ENCODE results near the gene KAT2A.
"Not testable (repeated sequence)": the region's sequence is repeated elsewhere in the genome, so short reads cannot be mapped to it uniquely, and the experiment has no call there.

Gene KAT2A

DNA sequence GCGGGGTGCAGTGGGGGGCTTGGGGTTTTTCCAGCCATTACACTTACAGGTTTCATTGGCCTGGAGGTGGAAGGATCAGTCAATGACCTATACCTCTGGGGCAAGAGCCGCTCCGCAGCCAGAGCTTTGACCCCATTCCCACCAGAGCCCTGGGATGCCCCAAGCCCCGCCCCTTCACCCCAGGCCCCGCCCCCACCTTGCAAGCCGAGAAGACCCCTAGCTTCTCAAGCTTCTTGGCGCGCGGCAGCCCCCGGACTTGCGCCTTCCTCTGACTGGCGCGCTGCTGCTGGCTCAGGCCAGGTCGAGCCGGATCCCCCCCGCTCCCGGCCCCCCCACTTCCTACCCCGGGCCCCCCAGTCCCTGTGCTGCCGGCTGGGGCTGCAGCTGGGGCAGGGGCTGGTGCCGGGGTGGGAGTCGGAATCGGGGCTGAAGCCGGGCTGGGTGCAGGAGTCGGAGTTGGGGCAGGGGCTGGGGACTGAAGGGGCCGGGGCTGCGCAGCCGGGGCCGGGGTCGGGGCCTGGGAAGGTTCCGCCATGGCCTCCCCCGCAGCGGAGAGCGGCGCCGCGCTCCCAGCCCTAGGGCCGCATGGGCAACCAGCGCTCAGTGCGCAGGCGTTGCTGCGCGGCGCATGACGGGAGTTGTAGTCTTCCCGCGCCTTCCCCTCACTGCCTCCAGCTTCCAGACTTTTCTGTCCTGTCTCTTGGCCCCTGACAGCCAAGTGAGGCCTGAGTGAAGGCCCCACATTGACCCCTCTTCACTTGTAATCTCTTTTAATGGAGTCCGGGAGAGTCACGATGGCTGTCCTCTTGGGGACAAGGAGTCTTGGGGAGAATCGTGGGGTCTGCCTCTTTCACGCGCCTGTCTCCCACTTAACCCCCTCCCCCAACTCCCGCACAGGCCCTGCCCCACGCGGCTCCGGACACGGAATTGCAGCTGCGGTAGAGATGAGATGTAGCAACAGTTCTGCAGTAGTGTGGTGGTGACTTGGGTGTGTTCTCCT lies at the start of gene KAT2A:
KAT2A (minus strand) TSS at position 598 of the 1,000 bp plus-strand sequence; CDS start at position 535, 63 bp downstream.
- peak; percentile 82 for DNase-seq

DNA sequence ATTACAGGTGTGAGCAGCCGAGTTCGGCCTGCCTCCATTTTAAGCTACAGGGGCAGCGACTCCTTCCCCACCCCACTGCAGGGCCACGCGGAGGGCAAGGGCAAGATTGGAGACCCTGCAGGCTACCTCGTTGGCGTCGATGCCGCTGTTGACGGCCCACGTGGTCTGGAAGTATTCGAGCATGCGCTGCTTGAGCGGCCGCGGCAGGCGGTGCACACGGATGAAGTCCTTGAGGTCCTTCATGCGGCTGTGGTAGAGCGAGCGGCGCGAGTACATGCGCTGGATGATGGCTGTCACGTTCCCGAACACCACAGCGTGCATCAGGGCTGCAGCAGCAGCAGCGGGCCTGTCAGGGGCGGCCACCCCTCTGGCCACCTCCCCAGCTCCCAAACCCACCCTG lies 48.2 kb upstream of the KAT2A start:
- DNase-seq = no peak

DNA sequence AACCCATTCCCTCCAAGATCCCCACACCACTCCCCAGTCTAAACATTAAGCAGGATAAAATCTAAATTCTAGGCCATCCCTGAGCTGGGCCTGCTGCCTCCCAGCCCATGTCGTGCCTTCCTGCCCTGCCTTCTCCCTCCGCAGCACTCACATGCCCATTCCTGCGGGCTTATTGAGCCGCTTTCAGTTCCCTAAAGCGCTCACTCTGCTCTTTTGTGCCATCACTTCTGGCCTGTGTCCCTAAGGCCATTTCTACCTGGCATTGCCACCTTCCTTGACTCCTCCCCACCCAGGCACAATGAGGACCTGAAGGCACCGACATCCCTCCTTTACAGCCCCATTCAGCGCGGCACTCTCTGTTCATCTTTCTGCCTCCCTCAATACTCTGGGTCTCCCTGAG lies 46.6 kb upstream of the KAT2A start:
- DNase-seq = no peak

DNA sequence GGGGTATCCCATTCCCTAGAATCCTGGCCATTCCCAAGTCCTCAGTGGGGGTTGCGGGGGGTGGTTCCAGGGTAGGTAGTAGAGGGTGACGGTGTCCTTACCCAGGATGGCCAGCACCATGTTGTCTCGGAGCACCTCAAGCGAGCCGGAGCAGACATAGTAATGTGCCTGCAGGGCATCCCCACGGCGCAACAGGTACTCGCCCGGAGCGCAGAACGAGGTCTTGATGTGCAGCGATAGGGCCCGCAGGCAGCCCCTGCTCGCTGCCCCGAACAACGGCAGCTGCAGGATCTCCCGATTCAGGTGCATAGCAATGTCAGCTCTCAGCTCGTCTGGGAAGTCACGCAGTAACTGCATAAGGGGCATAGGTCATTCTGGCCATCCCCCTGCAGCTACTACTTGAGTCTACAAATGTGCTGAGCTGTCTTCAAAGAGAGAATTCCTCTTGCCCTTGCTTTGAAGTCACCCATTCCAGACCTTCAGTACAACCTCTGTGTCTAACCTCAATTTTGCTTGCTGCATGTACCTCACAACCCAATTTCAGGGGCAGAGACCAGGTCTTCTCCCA lies 45.1 kb upstream of the KAT2A start:
- DNase-seq = no peak

DNA sequence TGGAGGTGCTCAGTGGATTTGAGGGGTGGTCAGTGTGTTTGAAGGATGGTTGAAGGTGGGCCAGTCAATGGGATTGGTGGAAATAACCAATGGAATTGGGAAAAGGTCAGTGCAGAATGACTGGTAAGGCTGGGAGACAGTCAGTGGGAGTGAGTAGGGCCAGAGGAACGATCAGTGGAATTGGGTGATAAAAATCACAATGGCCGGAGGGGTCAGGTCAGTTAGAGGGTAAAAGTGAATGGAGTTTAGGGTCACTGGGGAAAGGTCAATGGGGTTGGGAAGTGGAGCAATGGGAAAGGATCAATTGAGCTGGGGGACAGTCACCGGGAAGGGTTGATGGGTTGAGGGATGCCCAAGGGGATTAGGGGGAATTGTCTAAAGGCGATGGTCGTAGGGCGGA lies 44.6 kb upstream of the KAT2A start:
- DNase-seq = no peak

DNA sequence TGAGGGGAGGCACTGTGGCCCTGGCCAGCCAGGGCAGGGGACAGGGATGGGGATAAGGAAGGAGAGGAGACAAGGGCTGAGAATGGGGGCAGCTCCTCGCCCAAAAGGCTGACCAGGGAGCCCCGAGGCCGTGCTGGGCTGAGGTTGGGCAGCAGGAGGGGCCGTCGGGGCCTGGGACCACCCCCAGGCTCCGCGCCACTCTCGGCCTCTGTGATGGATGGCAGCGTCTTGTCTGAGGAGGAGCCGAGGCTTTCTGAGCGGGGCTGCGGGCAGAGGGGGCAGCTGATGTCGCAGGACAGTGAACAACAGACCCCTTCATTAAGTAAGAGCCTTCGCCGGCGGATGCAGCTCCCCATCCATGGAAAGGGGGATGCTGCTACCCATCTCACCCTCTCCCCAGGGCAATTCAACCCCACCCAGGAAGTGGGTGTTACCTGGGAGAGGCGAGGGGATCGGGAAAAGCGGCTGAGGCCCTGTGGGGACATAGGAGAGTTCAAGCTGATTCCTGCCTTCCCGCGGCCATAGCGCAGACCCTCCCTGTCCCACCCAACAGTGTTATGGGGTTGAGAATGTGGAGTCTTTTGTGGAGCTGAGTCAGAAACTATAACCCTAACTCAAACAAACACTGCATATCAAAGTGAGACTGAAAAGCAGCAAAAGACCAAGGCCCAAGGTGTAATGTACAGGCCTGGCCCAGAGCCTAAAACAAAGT lies 42.7 kb upstream of the KAT2A start:
- no peak for DNase-seq

DNA sequence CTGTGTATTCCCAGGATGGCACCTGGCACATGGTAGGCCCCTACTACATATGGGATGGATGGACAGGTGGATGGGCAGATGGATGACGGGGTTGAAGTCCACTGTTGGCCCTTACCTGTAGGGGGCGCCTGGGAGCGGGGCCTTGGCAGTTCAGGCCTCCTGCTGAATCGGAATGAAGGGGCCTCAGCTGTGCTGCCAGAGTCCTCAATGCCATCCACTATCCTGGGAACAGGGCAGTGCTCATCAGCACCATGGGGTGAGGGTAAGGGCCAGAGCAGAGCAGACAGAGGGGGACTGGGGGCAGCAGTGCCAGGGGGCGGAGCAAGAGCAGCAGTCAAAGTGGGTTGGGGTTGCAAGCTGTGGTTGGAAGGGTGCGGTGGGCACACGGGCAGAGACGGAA lies 41.9 kb upstream of the KAT2A start:
- peak; percentile 67 for DNase-seq

DNA sequence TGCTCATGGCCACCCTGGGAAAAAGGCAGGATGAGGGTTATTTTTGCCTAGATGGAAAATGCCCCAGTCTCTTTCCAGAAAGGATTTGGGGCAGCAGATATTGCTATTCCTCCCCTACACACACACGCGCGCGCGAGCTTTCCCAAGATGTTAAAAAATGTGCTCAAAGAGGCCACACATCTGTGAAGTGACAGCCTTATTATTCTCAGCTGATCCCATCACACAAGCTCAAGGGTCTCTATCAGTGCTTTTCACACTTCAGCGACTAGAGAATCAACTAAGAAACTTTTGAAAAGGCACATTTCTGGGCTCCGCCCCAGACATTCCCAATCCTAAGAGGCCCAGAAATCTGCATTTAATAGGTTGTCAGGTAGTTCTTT lies 39.4 kb upstream of the KAT2A start:
- no peak for DNase-seq

DNA sequence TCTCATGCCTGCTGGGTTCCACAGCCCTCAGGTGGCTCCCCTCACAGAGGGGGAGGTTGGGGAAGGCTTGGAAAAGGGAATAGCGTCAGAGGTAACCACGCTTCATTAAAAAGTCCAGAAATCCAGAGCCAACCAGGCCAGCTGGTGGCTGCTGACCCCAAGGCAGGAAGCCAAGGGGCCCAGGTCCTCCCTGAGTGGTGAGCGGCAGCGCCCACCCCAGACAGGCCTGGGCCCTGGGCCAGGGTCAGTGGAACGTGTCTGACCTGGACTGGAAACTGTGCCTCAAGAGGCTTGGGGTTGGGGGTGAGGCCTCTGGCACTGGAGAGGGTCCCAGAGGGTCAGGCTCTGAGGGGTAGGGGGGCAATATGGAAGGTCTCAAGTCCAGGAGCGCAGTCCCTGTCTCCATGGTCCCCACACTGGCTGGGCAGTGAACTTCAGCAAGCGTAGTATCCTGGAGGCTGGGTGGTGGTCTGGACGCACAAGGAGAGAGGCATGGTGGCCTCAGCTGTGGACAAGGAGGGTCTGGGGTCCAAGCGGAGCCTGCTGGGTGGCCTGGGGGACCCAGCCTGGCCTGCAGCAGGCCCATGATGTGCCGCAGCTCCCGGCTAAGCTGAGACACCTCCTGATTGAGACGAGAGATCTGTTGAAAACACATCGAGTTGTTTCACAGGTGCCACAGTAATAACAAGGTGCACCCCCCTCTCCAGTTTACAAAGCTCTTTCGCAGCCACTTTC lies 38.8 kb upstream of the KAT2A start:
- no peak for DNase-seq

DNA sequence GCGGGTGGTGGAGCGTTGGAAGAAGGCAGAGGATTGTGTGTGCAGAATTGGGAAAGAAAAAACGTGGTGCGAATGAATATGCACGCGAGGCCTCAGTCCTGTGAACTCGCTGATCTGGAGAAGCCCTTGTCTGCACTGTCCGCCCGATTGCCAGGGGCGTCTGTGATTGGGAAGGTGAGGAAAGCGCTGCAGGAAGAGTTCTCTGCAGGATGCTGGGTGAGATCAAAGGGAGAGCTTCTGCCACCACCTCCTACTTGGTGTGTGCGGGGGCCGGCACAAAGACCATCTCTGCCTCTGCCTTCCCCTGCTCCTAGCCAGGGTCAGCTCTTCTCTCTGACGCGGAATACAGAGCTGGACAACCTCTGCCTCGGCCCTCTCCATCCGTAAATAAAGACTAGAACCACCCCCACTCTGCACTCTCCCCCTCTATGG lies 34.5 kb upstream of the KAT2A start:
- no peak for DNase-seq

DNA sequence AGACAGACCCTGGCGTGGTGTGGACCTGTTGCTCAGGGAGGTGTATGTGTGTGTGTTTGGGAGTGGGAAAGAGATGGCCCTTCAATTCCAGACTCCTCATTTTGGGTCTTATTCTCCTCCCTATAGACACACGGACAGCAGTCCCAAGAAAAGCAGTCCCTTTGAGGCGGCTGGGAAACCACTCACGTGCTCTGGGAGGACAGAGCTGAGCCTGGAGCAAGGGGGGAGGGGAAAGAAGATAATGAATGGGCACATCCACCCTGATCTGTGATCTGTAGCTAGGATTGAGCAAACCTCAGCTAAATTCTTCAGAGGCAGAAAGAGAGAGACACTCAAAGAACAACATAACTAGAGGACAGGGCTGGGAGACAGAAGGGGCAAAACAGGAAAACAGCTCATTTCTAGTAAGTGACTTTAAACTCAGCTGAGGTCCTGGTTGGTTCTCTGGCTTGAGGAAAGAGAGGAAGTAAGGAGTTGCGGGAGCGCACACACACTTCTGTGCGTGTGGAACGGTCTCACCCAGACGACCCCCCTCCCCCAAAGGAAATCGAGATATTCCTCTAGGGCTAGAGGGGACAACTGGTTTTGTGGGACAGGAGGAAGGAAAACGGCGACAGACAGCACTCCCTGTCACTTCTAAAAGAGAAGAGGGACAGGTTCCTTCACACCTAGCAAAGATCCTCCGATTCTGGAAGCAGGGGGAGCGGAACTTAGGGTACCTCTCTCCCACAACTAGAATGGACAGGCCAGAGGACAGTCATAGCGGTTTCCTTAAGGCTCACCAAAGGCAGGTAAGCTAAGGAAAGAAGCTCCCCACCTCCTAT lies 33.0 kb upstream of the KAT2A start:
- DNase-seq = no peak

DNA sequence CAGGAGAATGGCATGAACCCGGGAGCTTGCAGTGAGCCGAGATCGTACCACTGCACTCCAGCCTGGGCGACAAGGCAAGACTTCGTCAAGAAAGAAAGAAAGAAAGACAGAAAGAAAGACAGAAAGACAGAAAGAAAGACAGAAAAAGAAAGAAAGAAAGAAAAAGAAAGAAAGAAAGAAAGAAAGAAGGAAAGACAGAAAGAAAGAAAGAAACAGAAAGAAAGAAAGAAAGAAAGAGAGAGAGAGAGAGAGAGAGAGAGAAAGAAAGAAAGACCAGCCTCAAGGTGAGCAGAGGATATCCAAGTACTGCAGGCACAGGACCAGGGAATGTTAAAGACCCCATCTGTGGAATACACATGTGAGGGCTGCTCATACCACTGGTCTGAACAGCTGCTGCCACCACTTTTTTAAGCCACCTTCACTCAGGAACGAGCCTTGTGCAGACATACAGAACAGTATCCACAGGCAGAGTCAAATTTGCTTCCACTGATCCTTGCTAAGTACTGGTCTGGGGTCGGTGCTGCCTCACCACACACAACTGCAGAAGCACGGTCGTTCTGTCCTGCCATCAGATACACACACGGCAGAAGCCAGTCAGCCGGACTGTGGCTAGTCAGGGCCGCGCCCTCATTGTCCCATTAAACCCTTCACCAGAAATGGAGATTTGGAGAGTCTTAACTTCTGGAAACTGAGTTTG lies 25.9 kb upstream of the KAT2A start:
- DNase-seq = no peak

DNA sequence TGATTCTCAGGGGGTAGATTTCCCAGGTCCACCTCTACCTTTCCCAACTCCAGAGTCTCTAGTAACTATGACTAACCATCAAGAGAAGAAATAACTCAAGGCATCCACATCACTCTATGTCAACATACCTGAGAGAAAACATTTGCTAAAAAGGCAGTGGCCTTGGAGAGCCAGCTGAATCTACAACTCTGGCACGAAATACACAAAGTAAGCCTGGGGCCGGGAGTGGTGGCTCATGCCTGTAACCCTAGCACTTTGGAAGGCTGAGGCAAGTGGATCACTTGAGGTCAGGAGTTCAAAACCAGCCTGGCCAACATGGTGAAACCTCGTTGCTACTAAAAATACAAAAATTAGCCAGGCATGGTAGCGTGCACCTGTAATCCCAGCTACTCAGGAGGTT lies 22.0 kb upstream of the KAT2A start:
- not testable (repeated sequence) for DNase-seq

DNA sequence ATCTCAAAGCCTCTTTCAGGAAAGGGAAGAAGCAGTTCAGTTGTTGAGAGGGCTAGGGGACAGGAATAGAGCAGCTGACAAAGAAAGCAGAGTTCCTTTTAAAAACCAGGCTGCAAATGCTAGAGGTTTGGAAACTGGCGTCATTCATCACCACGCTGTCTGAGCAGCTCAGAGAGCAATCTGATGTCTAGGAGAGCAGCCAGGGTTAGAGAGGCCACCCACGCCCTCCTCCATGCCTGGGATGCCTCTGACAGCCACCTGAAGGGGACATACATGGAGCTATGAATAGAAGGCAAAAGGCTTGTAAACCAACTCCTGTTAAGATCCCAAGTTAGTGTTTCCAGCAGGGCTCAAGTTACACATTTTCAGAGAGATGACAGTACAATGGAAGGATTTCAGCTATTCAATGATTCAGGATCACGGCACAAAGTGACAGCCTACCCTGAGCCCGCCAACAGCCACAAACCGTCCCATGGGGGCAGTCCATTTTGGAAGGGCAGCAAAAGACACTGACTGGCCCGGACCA lies 21.3 kb upstream of the KAT2A start:
- DNase-seq = no peak

DNA sequence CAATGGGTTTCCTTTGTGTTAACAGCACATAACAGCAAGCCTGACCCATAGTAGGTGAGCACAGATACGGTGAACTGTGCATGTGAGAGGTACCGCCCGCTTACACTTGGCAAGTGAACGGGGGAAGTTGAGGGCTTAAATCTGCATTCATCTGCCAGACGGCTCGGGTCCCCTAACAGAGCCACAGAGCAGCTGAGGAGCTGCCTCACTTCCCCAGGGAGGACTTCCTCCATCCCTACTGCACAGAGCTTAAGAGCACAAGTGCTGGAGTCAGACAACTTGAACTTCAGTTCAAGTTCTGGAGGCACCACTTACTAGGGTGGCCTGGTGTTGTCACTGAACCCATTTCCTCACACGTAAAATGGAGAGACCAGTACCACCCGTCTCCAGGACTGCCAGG lies 20.2 kb upstream of the KAT2A start:
- no peak for DNase-seq

DNA sequence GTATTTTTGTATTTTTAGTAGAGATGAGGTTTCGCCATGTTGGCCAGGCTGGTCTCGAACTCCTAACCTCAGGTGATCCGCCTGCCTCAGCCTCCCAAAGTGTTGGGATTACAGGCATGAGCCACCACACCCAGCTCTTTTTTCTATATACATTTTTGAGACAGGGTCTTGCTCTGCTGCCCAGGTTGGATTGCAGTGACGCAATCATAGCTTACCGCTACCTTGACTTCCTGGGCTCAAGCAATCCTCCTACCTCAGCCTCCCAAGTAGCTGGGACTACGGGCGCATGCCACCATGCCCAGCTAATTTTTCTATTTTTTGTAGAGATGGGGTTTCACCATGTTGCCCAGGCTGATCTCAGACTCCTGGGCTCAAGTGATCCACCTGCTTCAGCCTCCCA lies 19.5 kb upstream of the KAT2A start:
- DNase-seq = not testable (repeated sequence)

DNA sequence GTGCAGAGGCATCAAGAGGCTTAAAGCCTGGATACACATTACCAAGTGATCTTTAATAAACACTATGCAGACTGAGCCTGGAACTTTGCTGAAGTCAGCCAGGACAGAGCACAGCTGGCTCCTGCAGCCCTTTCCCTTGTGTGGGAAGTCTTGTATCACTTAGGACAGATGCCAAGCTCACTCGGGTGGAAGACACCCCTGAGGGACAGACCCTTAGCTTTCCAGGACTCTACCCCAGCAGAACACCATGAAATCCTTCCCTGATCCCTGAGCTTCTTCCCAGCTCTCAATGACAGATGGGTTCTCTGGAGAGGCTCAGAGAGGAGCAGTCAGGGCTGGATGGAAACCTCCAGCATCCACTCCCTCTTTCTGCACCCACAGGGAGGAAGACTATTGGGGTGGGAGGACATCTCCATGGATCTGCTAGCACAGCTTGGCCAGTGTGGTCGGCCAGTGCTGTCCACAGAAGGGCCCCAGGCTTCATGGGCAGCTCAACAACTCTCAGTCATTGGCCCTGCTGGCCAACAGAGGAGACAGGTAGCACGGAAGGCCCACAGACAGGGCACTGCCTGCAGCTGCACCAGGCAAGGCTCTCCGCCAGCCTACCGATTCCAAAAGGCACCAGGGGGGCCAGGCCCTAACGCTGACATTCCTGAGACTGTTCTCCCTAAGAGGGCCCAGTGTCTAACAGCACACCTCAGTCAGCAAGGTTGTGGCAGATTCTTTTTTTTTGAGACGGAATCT lies 17.8 kb upstream of the KAT2A start:
- no peak for DNase-seq

DNA sequence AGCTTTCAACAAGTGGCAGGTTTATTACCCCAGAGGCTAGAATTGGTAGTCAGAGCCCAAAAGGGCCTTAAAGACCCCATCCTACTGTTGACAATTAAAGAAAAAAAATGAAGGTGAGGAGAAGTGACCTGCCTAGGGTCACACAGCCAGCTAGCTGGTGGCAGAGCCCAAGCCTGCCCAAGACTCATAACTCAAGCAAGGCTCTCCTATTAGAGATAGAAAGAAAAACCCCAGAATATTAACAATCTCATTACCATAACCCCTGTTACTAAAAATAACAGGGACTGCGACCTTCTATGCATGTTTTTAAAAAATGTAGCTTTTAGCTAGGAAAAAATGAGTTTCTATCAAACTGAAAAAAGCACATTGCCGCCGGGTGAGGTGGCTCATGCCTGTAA lies 15.5 kb upstream of the KAT2A start:
- no peak for DNase-seq

DNA sequence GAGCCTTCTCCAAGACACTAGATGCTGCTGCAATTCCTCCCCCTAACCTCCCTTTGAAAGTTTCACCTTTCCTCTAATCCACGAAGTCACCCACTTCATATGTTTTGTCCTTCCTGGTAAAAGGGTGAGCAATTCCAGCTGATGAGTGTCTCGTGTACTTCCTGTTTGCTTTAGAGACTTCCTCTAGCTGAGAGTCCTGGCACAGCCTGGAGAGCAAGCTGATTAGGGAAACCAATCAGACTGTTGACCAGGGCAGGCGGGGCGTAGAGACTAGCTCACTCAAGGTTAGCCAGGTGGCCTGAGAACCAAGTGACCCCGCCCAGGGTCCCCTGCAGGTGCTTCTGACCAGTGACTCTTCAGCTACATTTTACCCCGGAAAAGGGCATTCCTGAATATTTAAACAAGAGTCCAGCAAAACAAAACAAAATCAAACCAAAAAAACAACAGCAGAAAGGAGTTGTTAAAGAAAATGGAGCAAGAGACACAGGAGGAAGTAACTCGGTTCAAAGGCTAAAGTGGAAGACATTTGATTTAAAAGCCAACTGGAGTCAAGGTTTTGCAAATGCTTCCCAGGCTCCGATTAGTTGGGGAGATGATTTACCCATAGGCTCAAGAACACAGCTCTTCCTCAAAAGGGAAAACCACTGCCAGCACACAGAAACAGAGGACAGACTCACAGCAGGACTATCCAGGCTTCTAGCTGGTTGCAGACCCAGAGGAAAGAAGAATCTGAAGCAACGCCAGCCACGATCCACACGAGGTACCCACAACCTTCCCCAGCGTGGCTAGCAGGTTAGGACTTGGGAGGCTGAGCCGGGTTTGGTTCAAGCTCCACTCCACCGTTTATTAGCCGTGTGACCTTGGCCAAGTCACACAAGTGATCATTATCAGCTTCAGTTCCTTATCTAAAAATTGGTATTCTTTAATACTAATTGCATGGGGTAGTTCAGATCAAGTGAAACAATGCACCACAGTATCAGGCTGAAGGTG lies 14.8 kb upstream of the KAT2A start:
- DNase-seq = no peak
